Germinal center (tissue), 1 donor: ENCODE results near the gene HIGD1B.

ENCODE experiments used
- DNase-seq: peaks from one replicate; pipeline ENCODE4 v3.0.0; 2012; ENCODE audit warnings: mixed read lengths, low spot score

HIGD1B gene

DNA sequence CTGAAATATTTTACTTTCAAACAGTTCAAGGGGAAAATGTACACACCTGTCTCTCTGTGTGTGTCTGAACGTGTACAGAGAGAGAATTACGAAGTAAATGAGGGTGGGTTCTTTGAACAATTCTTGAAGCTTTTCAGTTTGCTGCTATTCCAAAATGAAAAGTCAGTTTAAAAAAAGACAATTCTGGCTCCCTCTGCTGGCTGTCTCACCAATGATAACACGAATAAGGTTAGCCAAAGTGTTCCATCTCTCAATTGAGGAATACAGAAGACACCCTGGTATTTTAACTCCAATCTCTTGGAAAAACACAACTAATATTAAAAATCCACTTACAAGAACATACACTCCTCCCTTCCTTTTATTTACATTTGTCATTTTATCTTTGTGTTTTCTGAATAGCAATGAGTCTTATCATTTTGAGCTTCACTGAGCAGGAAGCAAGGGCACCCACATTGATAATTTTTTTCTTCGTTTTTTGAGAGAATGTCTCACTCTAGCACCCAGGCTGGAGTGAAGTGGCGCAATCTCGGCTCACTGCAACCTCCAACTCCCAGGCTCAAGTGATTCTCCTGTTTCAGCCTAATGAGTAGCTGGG is 31.0 kb downstream of the HIGD1B start:
- DNase-seq, result peak; percentile 45

- no peak for DNase-seq
Measured at GRCh38 chr17:44879376-44879775, 31.7 kb downstream of the HIGD1B start.

GRCh38 chr17:44880062-44880461 is 32.4 kb downstream of the HIGD1B start:
- no peak for DNase-seq

DNA sequence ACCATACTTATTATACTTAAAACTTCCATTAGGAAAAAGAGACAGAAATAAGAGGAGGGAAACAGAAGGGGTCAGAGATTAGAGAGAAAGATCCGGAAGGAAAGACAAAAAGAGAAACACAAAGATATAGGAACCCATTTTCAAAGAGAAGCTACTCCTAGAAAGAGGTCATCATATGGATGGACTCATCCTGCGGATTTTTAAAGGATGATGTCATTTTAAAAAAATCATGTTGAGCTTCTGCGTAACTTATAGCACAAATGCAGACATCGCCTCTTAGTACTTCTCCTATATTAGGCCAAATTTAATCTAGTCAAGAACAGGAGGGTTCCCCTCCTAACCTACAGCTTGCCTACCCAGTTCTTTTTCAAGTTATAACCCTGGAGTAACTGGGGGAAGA is 33.5 kb downstream of the HIGD1B start:
- DNase-seq, result no peak

DNA sequence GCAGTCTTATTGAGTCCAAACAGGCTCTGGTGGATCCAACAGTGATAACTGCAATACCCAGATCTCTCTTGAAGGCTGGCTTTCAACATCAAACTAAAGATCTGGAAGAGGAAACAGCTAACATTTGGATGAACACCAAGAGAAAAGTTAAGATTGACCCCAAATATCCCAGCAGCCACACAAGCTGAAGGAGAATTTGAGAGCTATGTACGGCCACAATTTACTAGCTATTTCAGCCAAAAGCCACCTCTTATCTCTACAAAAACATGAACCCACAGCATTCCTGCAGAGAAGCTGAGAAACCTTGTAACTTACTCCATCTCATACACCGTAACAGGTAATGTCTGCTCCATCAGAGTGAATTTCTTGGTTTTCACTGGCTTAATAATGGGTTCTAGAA is 37.3 kb downstream of the HIGD1B start:
- DNase-seq, result no peak

GRCh38 chr17:44887016-44887415 is 39.3 kb downstream of the HIGD1B start:
- no peak for DNase-seq

GRCh38 chr17:44887971-44888954 is 40.6 kb downstream of the HIGD1B start:
- no peak for DNase-seq

DNA sequence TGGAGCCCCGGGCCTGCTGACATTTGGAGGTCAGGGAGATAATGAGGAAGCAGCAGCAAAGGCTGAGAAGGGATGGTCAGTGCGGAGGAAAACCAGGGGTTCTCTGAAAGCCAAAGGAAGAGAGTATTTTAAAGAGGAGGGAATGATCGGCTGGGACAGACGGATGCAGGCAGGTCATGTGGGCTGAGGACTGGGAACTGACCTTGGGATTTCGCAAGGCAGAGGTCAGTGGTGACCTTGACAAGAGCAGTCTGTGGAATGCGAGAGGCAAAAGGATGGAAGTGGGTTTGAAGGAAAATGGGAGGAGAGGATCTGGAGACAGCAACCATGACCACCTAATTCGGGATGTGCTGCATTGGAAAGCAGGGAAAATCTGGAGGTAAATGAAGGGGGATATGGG is 41.3 kb downstream of the HIGD1B start:
- DNase-seq, result no peak

DNA sequence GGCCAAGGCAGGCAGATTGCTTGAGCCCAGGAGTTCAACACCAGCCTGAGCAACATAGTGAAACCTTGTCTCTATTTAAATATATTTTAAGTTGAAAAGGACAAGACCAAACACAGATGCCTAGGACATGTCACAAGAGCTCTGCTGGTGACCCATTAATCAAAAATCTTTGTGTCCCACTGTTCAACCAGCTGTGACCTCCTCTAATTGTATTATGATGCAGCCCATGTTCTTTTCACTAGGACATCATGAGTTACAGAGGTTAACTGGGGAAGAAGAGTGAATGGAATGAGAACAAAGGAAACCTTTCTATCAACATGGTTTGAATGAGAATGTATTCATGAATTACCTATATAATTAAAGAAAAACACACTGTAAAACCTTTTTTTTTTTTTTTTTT is 44.6 kb downstream of the HIGD1B start:
- no peak for DNase-seq

- DNase-seq, result no peak
Measured at GRCh38 chr17:44894642-44895041, 47.0 kb downstream of the HIGD1B start.

GRCh38 chr17:44898768-44899073 is 51.0 kb downstream of the HIGD1B start:
- DNase-seq, result peak; percentile 48

DNA sequence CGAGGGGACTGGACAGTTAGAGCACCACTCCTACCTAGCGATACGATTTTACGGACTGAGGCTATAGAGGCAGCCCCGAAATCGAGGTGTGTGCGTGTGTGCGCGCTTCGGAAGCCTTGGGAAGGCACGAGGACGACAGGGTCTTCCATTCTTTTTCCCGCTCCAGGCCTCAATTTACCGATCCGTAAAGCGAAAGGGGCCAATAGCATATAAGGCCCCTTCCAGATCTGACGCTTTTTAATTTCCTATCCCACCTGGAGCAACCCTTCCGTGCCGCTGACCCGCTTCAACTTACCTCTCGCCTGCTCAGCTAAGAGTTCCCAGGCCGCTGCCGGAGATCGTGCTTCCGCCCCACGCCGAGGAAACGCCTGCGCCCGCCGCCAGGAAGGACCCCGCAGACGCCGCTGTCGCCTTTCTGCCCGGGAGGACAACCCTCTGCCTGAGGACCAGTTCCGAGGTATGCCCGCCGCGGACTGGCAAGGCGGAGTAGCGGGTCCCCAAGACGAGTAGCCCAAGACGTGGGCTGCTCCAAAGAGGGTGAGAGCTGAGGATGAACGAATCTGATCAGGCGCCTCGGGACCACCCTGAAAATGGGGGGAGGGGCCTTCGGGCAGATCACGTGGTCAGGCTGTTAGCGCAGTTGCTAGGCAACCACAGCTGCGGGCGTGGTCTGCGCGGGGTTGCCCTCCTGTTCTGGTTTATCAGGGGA is 51.5 kb downstream of the HIGD1B start, which contains the start of gene EFTUD2:
EFTUD2 (minus strand) TSS at position 372 of the 709 bp plus-strand sequence. CDS start 4,924 bp downstream, outside the sequence.
- DNase-seq, result peak; percentile 94
